Inflammatory macrophage treated with lipopolysaccharide for 1 hour (primary cell): ENCODE measurements around the gene LAMA2.

Experiments used
- DNase-seq, 2 donors: peaks; one replicate each; pipeline ENCODE4 v3.0.0-alpha.2; 2020 to 2022

LAMA2 gene

GRCh38 chr6:129500958-129501739 lies 618.2 kb downstream of the LAMA2 start:
- peak in 1 of 2 donors; percentile 22 for DNase-seq

GRCh38 chr6:129501740-129502660 lies 619.1 kb downstream of the LAMA2 start:
- DNase-seq = no peak

DNA sequence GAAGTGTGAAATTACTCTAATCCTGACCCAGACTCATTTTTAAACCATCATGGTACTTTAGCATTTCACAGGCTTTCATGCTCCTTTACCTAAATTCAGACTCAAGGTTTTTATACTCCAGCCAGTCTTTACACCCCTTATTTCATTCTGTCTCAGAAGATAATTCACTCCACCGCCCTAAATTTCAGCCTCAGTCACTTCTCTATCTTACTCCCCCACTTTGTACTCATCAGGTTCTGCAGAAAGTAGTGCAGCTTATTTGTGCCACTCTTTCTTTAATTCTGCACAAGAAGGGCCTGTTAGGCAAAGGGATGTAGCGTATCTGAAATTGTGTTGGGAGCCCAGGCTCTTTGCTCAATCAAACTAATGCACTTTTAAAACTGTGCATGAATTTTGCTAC lies 621.5 kb downstream of the LAMA2 start:
- DNase-seq = no peak

GRCh38 chr6:129507059-129507807 lies 624.3 kb downstream of the LAMA2 start:
- DNase-seq = no peak

GRCh38 chr6:129507846-129508245 lies 624.9 kb downstream of the LAMA2 start:
- no peak for DNase-seq

- DNase-seq = no peak
Observed at GRCh38 chr6:129508477-129509145, 625.7 kb downstream of the LAMA2 start.

- DNase-seq = peak in 1 of 2 donors; percentile 25
Observed at GRCh38 chr6:129510950-129511349, 628.0 kb downstream of the LAMA2 start.

GRCh38 chr6:129513471-129513870 lies 630.5 kb downstream of the LAMA2 start:
- DNase-seq = no peak

GRCh38 chr6:129515004-129515403 lies 632.1 kb downstream of the LAMA2 start:
- DNase-seq = no peak

DNA sequence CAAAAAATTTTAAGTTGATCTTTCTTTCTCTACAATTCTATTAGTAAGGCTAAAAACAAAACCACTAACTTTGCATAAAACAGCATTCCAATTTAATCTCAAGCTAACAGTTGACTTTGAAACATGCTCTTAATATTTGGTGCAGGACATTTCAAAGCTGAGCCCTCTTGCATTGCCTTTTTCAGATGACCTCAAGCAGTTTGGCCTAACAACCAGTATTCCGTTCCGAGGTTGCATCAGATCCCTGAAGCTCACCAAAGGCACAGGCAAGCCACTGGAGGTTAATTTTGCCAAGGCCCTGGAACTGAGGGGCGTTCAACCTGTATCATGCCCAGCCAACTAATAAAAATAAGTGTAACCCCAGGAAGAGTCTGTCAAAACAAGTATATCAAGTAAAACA lies 633.1 kb downstream of the LAMA2 start:
- DNase-seq = no peak

- no peak for DNase-seq
Observed at GRCh38 chr6:129516787-129517186, 633.8 kb downstream of the LAMA2 start.

DNA sequence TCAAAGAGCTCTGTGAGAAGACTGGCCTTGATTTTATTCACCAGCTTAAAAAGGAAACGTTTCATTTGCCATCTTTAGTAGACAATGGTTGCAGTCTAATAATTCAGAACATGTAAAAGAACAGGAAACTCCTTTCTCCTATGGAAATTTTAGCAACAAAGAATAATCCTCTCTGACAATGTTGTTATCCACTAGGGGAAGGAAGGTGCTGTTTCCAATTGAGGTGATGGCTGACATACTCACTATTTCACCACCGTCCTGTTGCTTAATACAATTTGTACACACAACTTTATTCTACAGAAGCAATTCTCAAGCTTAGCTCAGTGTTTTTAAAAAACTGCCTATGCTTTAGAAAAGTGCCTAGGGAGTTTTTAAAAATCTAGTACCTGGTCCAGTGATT lies 634.4 kb downstream of the LAMA2 start:
- no peak for DNase-seq

GRCh38 chr6:129519750-129520149 lies 636.8 kb downstream of the LAMA2 start:
- no peak for DNase-seq

- DNase-seq = no peak
Observed at GRCh38 chr6:129521946-129522345, 639.0 kb downstream of the LAMA2 start.

DNA sequence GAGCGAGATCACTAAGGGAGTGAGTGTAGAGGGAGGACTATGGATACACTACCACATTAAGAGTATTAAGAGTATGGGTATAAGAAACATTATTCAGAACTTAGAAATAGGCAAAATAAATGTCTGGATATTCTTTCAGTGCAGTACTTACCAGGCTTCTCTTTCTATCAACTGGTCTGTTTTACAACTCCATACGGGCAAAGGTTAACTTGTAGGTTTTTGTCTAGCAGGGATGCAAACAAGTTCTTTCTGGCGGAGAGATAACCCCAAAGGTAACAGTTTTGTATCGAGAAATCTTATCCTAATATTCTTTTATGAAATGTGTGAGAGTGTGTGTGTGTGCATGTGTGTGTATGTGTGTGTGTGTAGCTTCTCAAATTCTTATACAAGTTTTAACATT lies 640.9 kb downstream of the LAMA2 start:
- DNase-seq = no peak

DNA sequence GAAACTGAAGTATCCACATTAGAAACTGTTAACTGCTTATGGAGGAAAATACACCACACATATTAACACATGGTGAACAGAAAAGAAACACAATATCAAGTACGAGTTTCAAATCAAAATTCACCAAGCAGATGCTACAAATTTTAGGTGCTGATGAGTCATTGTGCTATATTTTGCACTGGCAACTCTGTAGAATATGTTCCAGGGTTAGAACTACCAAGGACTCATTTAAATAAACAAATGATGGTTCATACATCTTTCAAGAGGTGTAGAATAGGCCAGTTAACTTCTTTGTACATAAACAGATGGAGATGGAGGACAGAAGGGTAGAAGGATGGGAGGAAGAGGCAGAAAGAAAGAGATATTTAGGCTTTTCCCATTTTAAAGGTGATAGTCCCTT lies 642.1 kb downstream of the LAMA2 start:
- no peak for DNase-seq

- DNase-seq = no peak
Observed at GRCh38 chr6:129534926-129535325, 652.0 kb downstream of the LAMA2 start.

GRCh38 chr6:129536271-129536670 lies 653.3 kb downstream of the LAMA2 start:
- no peak for DNase-seq

GRCh38 chr6:129539032-129539431 lies 656.1 kb downstream of the LAMA2 start:
- no peak for DNase-seq

DNA sequence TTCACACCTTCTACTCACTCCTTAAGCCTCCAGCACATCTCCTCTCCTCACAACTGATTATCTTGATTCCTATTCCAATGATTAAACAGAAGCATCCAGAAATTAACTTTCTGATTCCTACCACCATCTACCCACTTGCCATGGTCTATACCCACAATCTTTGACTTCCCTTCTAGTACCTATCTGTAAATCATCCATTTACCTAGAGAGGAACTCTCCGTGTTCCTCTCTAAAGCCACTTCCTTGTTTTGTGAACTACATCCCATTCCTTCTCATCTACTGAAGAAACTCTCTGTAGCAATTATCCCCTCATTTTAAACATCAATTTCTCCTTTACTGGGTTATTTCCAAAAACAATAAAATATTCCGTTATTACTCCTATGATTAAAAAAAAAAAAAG lies 659.8 kb downstream of the LAMA2 start:
- DNase-seq = no peak

- DNase-seq = no peak
Observed at GRCh38 chr6:129543981-129544380, 661.0 kb downstream of the LAMA2 start.

GRCh38 chr6:129544892-129545612 lies 662.1 kb downstream of the LAMA2 start:
- DNase-seq = no peak
